IPS-20b (cell line): Measurements from ENCODE around the gene MPPED2.

Source experiments
- H3K27ac ChIP-seq: one replicate; pipeline ENCODE4 v1.5.1; 2013; ENCODE audit warnings: low read length
- H3K27me3 ChIP-seq: 2 replicates; pipeline ENCODE4 v1.6.1; 2013; ENCODE audit warnings: mild to moderate bottlenecking, low read length, inconsistent platforms; ENCODE audit not compliant: insufficient read depth
- H3K36me3 ChIP-seq: 2 replicates; pipeline ENCODE4 v1.6.1; 2013; ENCODE audit warnings: low read depth, mild to moderate bottlenecking, inconsistent platforms, low read length, moderate library complexity; ENCODE audit not compliant: insufficient read depth
- H3K4me1 ChIP-seq: 2 replicates; pipeline ENCODE4 v1.6.1; 2013; ENCODE audit warnings: mild to moderate bottlenecking, control low read depth, inconsistent platforms, low read length, moderate library complexity; ENCODE audit not compliant: insufficient read depth
- H3K4me3 ChIP-seq: 2 replicates; pipeline ENCODE4 v1.5.1; 2013; ENCODE audit warnings: mild to moderate bottlenecking, low read length, inconsistent platforms
- H3K9ac ChIP-seq: 2 replicates; pipeline ENCODE4 v1.6.1; 2013; ENCODE audit warnings: low read depth, mild to moderate bottlenecking, inconsistent platforms, low read length, moderate library complexity
- H3K9me3 ChIP-seq: 2 replicates; pipeline ENCODE4 v1.6.1; 2013; ENCODE audit warnings: mild to moderate bottlenecking, low read depth, low read length, inconsistent platforms; ENCODE audit not compliant: insufficient read depth

MPPED2 gene, protein sequence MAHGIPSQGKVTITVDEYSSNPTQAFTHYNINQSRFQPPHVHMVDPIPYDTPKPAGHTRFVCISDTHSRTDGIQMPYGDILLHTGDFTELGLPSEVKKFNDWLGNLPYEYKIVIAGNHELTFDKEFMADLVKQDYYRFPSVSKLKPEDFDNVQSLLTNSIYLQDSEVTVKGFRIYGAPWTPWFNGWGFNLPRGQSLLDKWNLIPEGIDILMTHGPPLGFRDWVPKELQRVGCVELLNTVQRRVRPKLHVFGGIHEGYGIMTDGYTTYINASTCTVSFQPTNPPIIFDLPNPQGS

DNA sequence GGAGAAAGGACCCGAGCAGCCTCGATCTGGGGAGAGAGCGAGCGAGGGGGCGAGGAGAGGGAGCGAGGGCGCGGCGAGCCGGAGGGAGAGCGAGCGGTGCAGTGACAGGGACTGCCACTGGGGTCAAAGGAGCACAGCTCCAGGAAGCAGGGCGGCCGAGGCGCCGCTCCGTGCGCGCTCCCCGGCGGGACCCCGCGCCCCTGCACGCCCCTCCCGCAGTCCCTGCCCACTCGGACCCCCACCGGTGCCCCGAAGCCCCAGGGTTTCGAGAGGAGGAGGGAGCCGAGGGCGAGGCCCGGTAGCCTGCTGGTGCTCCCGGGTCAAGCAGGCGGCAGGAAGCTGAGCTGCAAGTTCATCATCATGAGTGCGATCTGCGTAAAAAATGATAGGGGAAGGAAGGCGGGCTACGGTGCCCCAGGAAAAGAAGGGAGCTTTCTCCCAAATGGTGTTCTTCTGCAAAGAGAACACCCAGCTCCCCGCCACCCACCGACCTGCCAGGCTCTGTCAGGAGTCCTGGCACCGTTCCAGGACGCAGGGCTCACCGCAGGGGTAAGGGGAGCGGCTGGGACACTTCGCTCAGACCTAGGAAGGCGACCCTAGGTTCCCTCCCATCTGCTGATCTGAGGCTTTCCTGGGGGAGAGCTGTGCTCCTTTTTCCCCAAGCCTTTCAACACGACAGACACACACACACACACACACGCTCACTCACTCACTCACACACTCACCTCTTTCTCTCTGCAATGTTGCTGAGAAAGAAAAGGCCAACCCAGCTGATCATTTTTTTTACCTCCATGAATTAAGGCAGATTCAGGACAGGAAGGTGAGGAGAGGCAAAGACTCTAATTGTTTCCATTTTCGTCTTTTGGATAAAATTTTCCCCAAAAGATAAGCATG is at the start of gene MPPED2:
Gene MPPED2 (minus strand): TSS at position 103 of the 894 bp plus-strand sequence. CDS start 5,980 bp downstream, outside the sequence.
- peaks cover 60% of the 10 kb centered on the region for H3K27me3 ChIP-seq
- peak within 1 kb of the TSS; percentile 81 for H3K4me3 ChIP-seq
- H3K27ac ChIP-seq = no peak within 1 kb of the TSS
- H3K9ac ChIP-seq = peak within 1 kb of the TSS; percentile 74; the same call in 1 of the 2 replicates
- no peaks in the 10 kb centered on the region for H3K9me3 ChIP-seq
- H3K4me1 ChIP-seq = peaks cover 7% of the 10 kb centered on the region; the same call in 1 of the 2 replicates
- H3K36me3 ChIP-seq = no peaks in the 10 kb centered on the region

DNA sequence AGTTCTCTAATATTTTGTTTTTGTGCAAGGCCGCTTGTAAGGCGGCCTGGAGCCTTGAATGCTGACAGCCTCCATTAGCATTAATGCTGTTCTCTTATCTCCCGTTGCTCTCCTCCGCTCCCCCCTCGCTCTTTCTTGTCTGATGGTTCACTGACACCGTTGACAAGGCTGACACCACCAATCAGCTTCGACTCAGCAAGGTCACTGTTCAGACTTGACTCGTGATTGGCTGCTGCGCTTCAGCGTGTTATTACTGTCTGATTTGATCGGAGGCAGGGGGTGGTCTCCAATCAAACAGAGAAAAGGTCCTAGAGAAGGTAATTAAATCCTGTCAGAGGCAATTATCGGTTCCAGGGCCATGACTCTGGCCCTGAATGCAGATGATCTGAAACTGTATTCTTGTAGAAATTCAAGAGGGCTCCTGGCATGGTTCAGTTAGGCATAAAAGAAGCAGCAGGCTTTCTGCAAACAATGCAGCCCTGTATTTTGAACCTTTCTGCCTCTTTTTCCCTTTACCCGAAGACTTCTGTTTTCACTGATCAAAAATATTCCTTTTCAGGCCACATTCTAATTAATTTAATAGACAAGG is 49.3 kb upstream of the MPPED2 start:
- Histone ChIP-seq H3K36me3 (no peaks in the 10 kb centered on the region), H3K9me3 (no peaks in the 10 kb centered on the region), H3K27me3 (no peaks in the 10 kb centered on the region), H3K27ac (no peak overlapping the region), H3K9ac (no peak overlapping the region; the same call in 1 of the 2 replicates), H3K4me3 (peak overlapping the region; percentile 61; the same call in 1 of the 2 replicates), H3K4me1 (no peaks in the 10 kb centered on the region; the same call in 1 of the 2 replicates)

DNA sequence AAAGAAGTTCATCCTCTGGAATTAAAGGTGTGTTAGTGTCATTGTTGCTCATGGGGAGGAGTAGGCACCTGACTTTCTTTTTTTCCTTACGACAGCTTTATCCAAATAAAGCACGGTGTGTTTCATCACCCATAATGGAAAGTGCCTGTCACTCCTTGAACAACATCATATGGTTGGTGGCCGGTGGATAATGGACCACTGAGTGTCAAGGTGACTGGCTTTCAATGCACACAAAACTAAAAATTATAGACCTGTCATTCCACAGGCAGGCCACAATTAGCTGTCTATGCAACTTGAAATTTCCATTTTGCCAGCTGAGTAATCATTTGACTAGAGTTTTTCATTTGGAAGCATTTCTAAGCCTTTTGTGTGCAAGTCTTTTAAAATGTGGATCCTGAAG is 45.0 kb upstream of the MPPED2 start:
- Histone ChIP-seq H3K9ac (no peak overlapping the region), H3K9me3 (no peaks in the 10 kb centered on the region), H3K27ac (no peak overlapping the region), H3K4me3 (no peak overlapping the region), H3K36me3 (no peaks in the 10 kb centered on the region), H3K27me3 (no peaks in the 10 kb centered on the region), H3K4me1 (peaks cover 5% of the 10 kb centered on the region; the same call in 1 of the 2 replicates)

DNA sequence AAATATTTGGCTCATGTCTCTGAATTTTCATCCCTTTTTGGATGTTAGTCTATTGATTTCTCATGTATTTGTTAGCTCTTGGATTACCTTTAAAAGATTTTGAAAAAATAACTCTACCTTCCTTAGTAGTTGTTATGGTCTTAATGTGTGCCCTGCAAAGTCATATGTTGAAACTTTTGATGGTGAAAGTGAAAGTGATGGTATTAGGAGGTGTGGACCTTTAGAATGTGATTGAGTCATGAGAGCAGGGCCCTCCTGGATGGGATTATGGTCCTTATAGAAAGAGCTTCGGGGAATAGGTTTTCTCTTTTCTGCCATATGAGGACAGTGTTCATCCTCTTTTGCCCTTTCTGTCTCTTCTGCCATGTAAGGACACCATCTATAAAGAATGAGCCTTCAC is 33.6 kb upstream of the MPPED2 start:
- H3K27me3 ChIP-seq = no peaks in the 10 kb centered on the region

DNA sequence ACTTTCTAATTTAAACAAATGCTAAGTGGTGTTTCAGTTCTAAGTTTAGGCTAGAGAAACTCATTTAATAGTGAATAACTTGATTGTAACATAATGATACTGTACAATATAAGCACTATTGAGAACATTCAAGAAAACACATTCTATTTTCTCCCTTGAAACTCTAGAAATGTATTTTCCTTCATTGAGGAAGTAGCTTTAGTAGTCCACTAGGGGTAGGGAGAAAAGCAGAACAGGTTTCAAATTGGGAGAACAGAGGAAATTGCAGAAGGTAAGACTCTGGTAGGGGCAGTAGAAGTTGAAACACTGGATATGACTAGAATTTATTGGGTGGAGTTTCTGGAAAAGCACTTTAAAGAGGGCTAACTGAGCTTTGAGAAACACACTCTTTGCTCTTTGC is 31.6 kb upstream of the MPPED2 start:
- Histone ChIP-seq H3K4me1 (no peaks in the 10 kb centered on the region), H3K9me3 (peaks cover 7% of the 10 kb centered on the region; the same call in 1 of the 2 replicates), H3K9ac (no peak overlapping the region), H3K27ac (no peak overlapping the region), H3K27me3 (no peaks in the 10 kb centered on the region), H3K36me3 (no peaks in the 10 kb centered on the region), H3K4me3 (no peak overlapping the region)

More for the DNA sequence above, 33.6 kb upstream of the MPPED2 start:
- H3K36me3 ChIP-seq = no peaks in the 10 kb centered on the region
- H3K4me1 ChIP-seq = no peaks in the 10 kb centered on the region
- no peak overlapping the region for H3K27ac ChIP-seq
- peaks cover 7% of the 10 kb centered on the region; the same call in 1 of the 2 replicates for H3K9me3 ChIP-seq
- H3K4me3 ChIP-seq = no peak overlapping the region
- H3K9ac ChIP-seq = no peak overlapping the region

DNA sequence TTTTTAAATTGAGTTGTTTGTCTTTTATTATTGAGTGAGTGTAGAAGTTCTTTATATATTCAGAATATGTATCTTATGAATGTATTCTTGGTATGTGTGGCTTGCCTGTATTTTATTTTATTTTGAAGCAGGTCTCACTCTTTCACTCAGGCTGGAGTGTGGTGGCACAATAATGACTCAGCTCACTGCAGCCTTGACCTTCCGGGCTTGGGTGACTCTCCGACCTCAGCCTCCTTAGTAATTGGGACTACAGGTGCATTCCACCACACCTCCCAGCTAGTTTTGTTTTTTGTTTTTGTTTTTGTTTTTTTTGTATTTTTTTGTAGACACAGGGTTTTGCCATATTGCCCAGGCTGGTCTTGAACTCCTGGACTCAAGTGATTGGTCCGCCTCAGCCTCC is 24.5 kb upstream of the MPPED2 start:
- no peak overlapping the region for H3K4me3 ChIP-seq
- no peak overlapping the region for H3K27ac ChIP-seq
- no peaks in the 10 kb centered on the region for H3K4me1 ChIP-seq
- H3K9ac ChIP-seq = no peak overlapping the region
- H3K9me3 ChIP-seq = no peaks in the 10 kb centered on the region
- no peaks in the 10 kb centered on the region for H3K27me3 ChIP-seq
- no peaks in the 10 kb centered on the region for H3K36me3 ChIP-seq

DNA sequence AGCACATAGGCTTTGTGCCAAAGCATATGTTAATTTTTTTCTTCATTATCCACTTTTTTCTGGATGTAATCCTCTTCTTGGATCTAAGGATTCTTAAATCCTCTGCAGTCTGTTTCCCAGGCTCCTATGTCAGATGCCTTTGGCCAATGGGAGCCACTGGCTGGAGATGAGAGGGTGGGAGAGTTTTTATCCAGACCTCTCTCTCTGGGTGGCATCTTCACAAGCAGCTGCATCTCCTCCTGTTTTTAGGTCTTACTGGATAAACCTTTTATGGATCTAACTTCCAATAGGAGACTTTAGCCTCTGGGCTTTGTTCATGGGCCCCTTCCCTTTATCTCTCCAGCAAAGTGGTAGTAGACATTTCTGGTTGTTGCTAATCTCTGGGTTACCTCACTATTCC is 22.4 kb upstream of the MPPED2 start:
- Histone ChIP-seq H3K9me3 (no peaks in the 10 kb centered on the region), H3K9ac (no peak overlapping the region), H3K4me1 (no peaks in the 10 kb centered on the region), H3K4me3 (no peak overlapping the region), H3K36me3 (no peaks in the 10 kb centered on the region), H3K27ac (no peak overlapping the region), H3K27me3 (no peaks in the 10 kb centered on the region)

DNA sequence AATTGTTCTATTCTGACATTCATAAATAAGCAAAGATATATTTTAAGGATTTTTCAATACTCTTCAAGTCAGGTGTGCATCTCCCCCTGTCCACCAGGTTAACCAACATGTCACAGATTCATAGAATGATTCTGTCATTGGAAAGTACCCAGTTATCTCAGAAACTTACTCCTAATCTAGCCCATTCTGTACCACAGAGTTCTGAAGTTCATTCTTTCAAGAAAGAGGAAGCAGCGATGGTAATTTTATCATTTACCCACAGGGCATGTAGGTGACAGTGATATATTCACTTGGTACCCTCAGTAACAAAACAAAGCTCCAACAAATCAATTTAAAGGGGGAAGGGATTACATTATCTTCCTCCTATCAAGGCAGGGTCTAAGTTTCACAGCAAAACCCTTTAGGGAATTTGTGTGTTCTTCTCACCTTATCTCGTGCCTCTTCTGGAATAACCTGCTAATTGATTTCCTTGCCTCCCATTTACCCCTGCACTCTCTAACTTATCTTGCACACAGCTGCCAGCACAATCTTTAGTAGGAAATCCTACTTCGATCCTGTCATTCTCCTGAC is 19.0 kb upstream of the MPPED2 start:
- Histone ChIP-seq H3K27me3 (no peaks in the 10 kb centered on the region), H3K36me3 (no peaks in the 10 kb centered on the region), H3K4me3 (no peak overlapping the region), H3K27ac (no peak overlapping the region), H3K9me3 (no peaks in the 10 kb centered on the region), H3K9ac (no peak overlapping the region), H3K4me1 (no peaks in the 10 kb centered on the region)

DNA sequence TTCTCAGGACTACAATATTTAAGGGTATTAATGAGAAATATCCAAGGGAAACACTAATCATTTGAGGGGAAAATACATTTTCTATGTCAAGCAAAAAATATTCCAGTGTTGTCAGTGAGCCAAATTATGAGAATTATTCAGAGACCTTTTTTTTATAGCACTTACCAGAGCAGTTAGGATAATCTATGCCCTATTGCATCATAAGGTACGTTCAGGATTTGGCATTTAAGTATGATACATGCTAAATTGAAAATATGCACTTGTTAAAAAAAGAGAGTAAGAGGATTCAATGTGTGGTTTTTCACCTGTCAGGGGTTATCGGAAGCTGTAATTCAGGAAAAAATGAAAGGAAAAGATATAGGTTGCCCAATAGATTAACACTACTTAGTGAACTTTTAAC is 17.2 kb upstream of the MPPED2 start:
- Histone ChIP-seq H3K36me3 (no peaks in the 10 kb centered on the region), H3K9ac (no peak overlapping the region), H3K27ac (no peak overlapping the region), H3K4me1 (no peaks in the 10 kb centered on the region), H3K9me3 (no peaks in the 10 kb centered on the region), H3K27me3 (no peaks in the 10 kb centered on the region), H3K4me3 (no peak overlapping the region)

DNA sequence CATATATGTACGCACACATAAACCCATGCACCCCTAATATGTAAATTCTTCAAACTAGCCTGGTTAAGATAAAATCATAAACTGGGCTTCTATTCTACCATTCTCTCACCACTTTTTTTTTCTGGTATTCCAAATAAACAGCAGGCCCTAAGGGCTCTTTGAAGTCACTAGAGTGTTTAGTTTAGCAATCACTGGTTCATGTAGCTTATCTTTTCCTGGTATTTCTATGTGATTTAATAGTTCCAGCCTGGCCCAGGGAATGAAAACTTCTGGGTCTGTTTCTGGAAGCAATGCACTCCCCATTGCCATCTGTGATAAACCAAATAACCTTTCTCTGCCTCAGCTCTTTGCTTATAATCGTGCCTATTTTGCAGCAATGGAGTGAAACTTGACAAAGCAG is 10.7 kb upstream of the MPPED2 start:
- H3K9ac ChIP-seq = no peak overlapping the region
- peaks cover 7% of the 10 kb centered on the region; the same call in 1 of the 2 replicates for H3K4me1 ChIP-seq
- no peak overlapping the region for H3K27ac ChIP-seq
- no peaks in the 10 kb centered on the region for H3K27me3 ChIP-seq
- H3K36me3 ChIP-seq = no peaks in the 10 kb centered on the region
- no peaks in the 10 kb centered on the region for H3K9me3 ChIP-seq
- H3K4me3 ChIP-seq = no peak overlapping the region

DNA sequence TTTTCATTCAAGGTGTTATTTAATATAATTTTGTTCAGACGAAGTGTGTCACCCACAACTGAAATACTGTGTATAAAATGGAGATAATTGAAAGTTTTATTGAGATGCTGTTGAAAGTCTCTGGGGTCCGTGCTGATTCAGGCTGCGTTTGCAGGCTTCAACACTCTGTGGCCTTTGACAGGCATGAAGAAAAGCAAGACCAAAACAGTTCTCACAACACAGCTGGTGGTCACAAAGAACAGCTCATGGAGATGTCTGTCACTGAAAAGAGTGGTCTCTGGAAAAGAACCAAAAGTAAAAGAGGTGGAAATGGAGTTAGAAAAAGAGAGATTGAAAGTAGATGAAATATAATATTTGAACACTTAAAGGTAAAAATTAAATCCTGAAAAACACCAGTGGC is 9.8 kb upstream of the MPPED2 start:
- Histone ChIP-seq H3K4me3 (no peak overlapping the region), H3K9me3 (no peaks in the 10 kb centered on the region), H3K27ac (no peak overlapping the region), H3K4me1 (peaks cover 7% of the 10 kb centered on the region; the same call in 1 of the 2 replicates), H3K36me3 (no peaks in the 10 kb centered on the region), H3K27me3 (no peaks in the 10 kb centered on the region), H3K9ac (no peak overlapping the region)
